Stomach (tissue), 9 donors: Measurements from ENCODE around the gene PTCHD4. TPM values are rescaled to one million over a fixed set of nuclear protein-coding genes. Genes with fewer than 3 reads are reported as not detected.
"Not testable (repeated sequence)": the region's sequence is repeated elsewhere in the genome, so short reads cannot be mapped to it uniquely, and the experiment has no call there.

ENCODE experiments used
- DNase-seq, 2 donors: peaks; one replicate each; pipeline versions ENCODE4 v3.0.0 to v3.0.0-alpha.2; 2013 to 2019
- H3K27ac ChIP-seq, 5 donors: fragments of 200-600 bp in 4 of 5; sonication (generic) in 4 of 5; one replicate each; pipeline ENCODE4 v1.5.1; 2013 to 2019; ENCODE audit warnings: mild to moderate bottlenecking in 1 of 5, moderate library complexity in 1 of 5
- H3K27me3 ChIP-seq, 3 donors: fragments of 200-600 bp; sonication (generic); one replicate each; pipeline ENCODE4 v1.5.1; 2017 to 2019; ENCODE audit warnings: mixed run types in 1 of 3
- H3K36me3 ChIP-seq, 4 donors: fragments of 200-600 bp; sonication (generic); 1 replicate in 3 of 4; 2 replicates in 1 of 4; pipeline ENCODE4 v1.5.1; 2016 to 2019
- H3K4me1 ChIP-seq, 4 donors: fragments of 200-600 bp; sonication (generic); one replicate each; pipeline ENCODE4 v1.5.1; 2016 to 2019
- H3K4me3 ChIP-seq, 4 donors: fragments of 200-600 bp; sonication (generic) in 3 of 4; one replicate each; pipeline ENCODE4 v1.5.1; 2016 to 2019; ENCODE audit warnings: mild to moderate bottlenecking in 1 of 4
- H3K9me3 ChIP-seq, 4 donors: fragments of 200-600 bp; sonication (generic); one replicate each; pipeline ENCODE4 v1.5.1; 2016 to 2019
- CTCF ChIP-seq, 7 experiments: fragments of 450-650 bp in 4 of 7; fragments of 200-600 bp in 3 of 7; sonication (generic) in 3 of 7; IDR thresholded peaks; one replicate each; pipeline ENCODE4 v1.5.1; 2016 to 2019; ENCODE audit warnings: antibody characterized with exemption in 7 of 7, control low read depth in 2 of 7, mild to moderate bottlenecking in 1 of 7
- EP300 ChIP-seq: sonication (generic); formaldehyde crosslinking; IDR thresholded peaks from one replicate; pipeline ENCODE4 v1.6.1; 2017; ENCODE audit warnings: antibody characterized with exemption
- POLR2A ChIP-seq, 4 donors: fragments of 450-650 bp; IDR thresholded peaks; one replicate each; pipeline ENCODE4 v1.6.1; 2016; ENCODE audit warnings: antibody characterized with exemption in 4 of 4, control low read depth in 2 of 4, mild to moderate bottlenecking in 1 of 4, moderate library complexity in 1 of 4
- POLR2AphosphoS5 ChIP-seq, 3 donors: sonication (generic); formaldehyde crosslinking; IDR thresholded peaks; one replicate each; pipeline ENCODE4 v1.6.1; 2016; ENCODE audit warnings: antibody characterized with exemption in 3 of 3
- WGBS, 5 donors: extraction: QIAGEN DNeasy Blood & Tissue Kit in 3 of 5; methylation state at CpG; one replicate each; pipeline versions ENCODE4 v1.1.5 to v1.1.7; 2013 to 2018; 5-methylcytosine and 5-hydroxymethylcytosine counted together
- intact Hi-C: fragments of 100-400 bp; cut with DNase I; formaldehyde crosslinking; loops from one replicate; pipeline ENCODE4 v1.15.1; 2023; ENCODE audit warnings: low total_unique reads
- polyA plus RNA-seq, 3 donors: library from polyadenylated mRNA; stranded (reverse); fragments of 200-250 nt; gene quantifications; one replicate each; pipeline ENCODE4 v1.2.3, GENCODE V29; 2013
- total RNA-seq, 5 donors: library from RNA; depleted of rRNA; stranded (reverse); fragments of >200 nt; gene quantifications; one replicate each; pipeline versions ENCODE4 v1.1.0 to v1.2.3, GENCODE V29; 2014 to 2016
- donor health status: healthy with polysubstance abuse.
- donor health status: Bipolar disorder and iron deficiency.
- donor health status: healthy.

PTCHD4 gene
- total and polyA plus RNA-seq, 8 donors: 0.08 to 0.29 (median 0.15) TPM; not detected in 3

DNA sequence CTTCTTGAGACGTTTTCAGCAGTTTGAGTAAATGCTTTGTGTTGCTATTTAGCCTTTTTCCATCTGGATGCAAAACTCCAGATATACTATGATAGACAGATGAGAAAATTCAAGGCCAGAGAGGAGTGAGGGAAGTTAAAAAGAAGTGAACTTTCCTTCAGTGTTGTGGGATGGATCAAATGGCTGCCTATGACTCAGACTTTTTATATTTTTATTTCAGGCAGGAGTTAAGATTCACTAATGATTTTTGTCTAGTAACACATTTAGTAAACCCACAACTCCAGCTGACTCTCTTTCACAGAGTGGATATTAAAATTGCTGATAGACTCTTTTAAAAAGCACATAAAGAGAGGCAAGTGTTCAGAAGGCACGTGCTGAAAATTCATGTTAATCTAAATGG lies 23.2 kb upstream of the PTCHD4 start:
- 30 to 43% (median 39%) methylated on average over 2 of the region's 2 CpGs for WGBS, 5 donors
- intact Hi-C loops: no loop called here
- DNase-seq: no peak
- no peaks in the 10 kb centered on the region for H3K4me1 ChIP-seq
- H3K9me3 ChIP-seq: no peaks in the 10 kb centered on the region
- no peak for TF ChIP-seq EP300
- no peak for TF ChIP-seq POLR2AphosphoS5 (IDR thresholded peaks at IDR 0.05)
- no peak for TF ChIP-seq POLR2A (IDR thresholded peaks at IDR 0.05)
- TF ChIP-seq CTCF (IDR thresholded peaks at IDR 0.05): no peak
- H3K27ac ChIP-seq: no peak overlapping the region
- H3K36me3 ChIP-seq: no peaks in the 10 kb centered on the region
- no peak overlapping the region for H3K4me3 ChIP-seq
- H3K27me3 ChIP-seq: no peaks in the 10 kb centered on the region

DNA sequence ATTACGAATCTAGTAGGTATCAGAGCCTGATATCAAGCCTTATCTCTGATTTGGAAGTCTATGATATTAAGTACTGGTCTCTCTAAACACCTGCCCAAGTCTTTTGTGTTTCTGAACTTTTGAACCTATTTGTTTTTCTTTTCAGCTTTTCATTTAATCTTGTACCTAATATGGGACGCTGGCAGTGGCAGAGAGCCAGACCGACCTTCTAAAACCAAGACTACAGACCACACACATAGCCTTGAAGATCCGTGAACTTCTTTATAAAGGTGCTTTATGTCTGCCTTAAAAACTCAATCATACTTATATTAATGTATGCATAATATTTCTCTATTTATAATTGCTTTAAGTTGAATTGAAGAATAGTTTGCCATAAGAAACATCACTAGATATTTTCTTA lies 12.6 kb upstream of the PTCHD4 start:
- no peak for DNase-seq
- WGBS, 5 donors: 16 to 36% (median 32%) methylated on average over 4 of the region's 4 CpGs
- no peak for TF ChIP-seq EP300
- no peak for TF ChIP-seq POLR2A (IDR thresholded peaks at IDR 0.05)
- no peak for TF ChIP-seq POLR2AphosphoS5 (IDR thresholded peaks at IDR 0.05)
- TF ChIP-seq CTCF (IDR thresholded peaks at IDR 0.05): no peak
- Histone ChIP-seq H3K4me3 (no peak overlapping the region), H3K9me3 (no peaks in the 10 kb centered on the region), H3K4me1 (no peaks in the 10 kb centered on the region), H3K36me3 (no peaks in the 10 kb centered on the region), H3K27ac (no peak overlapping the region), H3K27me3 (no peaks in the 10 kb centered on the region)
- intact Hi-C loops: no loop called here

- H3K4me1 ChIP-seq, H3K27me3 ChIP-seq, H3K9me3 ChIP-seq, H3K4me3 ChIP-seq, H3K27ac ChIP-seq, H3K36me3 ChIP-seq, DNase-seq, intact Hi-C loops: not testable (repeated sequence)
- 35 to 89% (median 71%) methylated on average over 1 of the region's 1 CpG for WGBS, 5 donors
These were observed 11.2 kb upstream of the PTCHD4 start for GRCh38 chr6:48121983-48122749.

GRCh38 chr6:48116699-48117645 lies 6.0 kb upstream of the PTCHD4 start:
- Histone ChIP-seq H3K4me1 (no peaks in the 10 kb centered on the region), H3K27me3 (no peaks in the 10 kb centered on the region), H3K4me3 (no peak overlapping the region), H3K9me3 (no peaks in the 10 kb centered on the region), H3K36me3 (no peaks in the 10 kb centered on the region), H3K27ac (no peak overlapping the region)
- intact Hi-C loops: no loop called here
- 70 to 82% (median 75%) methylated on average over 3 of the region's 3 CpGs for WGBS, 5 donors
- TF ChIP-seq EP300 (no peak), POLR2AphosphoS5 (IDR thresholded peaks at IDR 0.05) (no peak), CTCF (IDR thresholded peaks at IDR 0.05) (no peak), POLR2A (IDR thresholded peaks at IDR 0.05) (no peak)
- DNase-seq: no peak
